ENCODE data around the gene MAPKBP1.

DNA sequence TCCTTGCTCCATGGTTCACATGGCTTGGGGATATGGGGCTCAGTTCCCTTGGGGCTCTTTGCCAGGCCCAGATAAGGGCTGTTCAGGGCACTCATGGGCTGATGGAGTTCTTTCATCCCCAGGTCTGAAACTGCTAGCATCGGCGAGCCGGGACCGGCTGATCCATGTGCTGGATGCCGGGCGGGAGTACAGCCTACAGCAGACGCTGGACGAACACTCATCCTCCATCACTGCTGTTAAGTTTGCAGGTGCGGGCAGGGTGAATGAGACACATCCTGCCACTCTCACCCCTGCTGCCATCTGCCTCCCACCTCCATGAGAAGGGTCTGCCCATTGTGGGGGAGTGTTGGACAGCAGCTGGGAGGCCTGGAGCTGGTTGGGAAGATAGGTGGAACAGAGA is 42.5 kb downstream of the MAPKBP1 start:
- TF ChIP-seq CTCF (tag by site-specific recombination; IDR thresholded peaks at IDR 0.05) (no peak), ATF2 (tag by site-specific recombination; IDR thresholded peaks at IDR 0.05; ENCODE audit: low read depth) (no peak), ZNF501 (tag by site-specific recombination; IDR thresholded peaks at IDR 0.05) (no peak), YY1 (tag by site-specific recombination; IDR thresholded peaks at IDR 0.05) (no peak), KLF9 (tag by site-specific recombination; IDR thresholded peaks at IDR 0.05; ENCODE audit: low read depth) (no peak), ZNF23 (tag by site-specific recombination; IDR thresholded peaks at IDR 0.05; ENCODE audit: borderline replicate concordance) (no peak), ZBTB7A (tag by site-specific recombination; IDR thresholded peaks at IDR 0.05; ENCODE audit: low read depth) (no peak)
